Retinal pigment epithelial cell (primary cell): ENCODE data around the gene TBX15.

Experiments used
- DNase-seq: peaks from one replicate; pipeline ENCODE4 v3.0.0-alpha.2; 2010; ENCODE audit warnings: low read depth
- H3K4me3 ChIP-seq: 2 replicates; pipeline ENCODE4 v1.5.1; 2011; ENCODE audit warnings: mild to moderate bottlenecking, low read length, control low read depth, moderate library complexity
- CTCF ChIP-seq: conservative IDR thresholded peaks from 2 replicates; pipeline ENCODE4 v1.5.1; 2011; ENCODE audit warnings: low read depth, low read length, control low read depth, inconsistent platforms

The TBX15 gene

DNA sequence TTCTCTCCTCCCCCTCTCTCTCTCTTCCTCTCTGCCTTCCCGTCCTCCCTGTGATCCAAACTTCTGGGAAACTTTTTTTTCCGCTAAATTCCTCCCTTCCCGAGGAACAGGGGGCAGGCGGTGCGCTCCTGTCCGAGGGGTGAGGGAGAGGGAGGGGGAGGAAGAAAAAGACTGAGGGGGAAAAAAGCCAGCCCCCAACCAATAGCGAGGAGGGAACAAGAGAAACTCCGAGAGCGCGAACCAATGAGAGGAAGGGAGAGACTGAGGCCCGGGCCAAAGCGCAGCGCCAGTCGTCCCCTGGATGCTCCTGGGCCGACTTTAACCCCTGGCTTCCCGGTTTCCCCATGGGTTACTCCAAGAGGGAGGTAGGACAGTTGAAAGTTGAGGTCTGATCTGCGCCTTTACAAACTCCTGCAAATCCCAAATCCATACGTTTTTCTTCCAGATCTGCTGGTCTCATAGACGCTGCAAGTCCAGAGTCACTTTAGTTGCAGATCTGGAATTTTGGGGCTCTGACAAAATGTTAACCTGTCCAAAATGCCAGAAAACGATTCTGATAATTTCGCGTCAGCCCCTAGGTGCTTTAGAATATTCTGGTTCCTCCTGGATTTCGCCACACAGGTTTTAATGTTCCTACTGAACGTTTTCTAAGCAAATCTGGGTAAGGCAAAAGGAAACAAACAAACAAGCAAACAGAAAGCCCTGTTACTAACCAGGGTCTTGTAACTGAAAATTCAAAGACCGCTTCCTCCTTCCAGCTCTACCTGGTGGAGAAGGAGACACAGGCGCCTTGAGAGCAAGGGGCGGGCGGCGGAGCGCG is at the start of gene TBX15:
Gene TBX15 (minus strand): TSS at position 158 of the 820 bp plus-strand sequence. CDS start 548 bp downstream, outside the sequence.
- no peak for DNase-seq
- H3K4me3 ChIP-seq, result no peak within 1 kb of the TSS
- TF ChIP-seq CTCF, result no peak

DNA sequence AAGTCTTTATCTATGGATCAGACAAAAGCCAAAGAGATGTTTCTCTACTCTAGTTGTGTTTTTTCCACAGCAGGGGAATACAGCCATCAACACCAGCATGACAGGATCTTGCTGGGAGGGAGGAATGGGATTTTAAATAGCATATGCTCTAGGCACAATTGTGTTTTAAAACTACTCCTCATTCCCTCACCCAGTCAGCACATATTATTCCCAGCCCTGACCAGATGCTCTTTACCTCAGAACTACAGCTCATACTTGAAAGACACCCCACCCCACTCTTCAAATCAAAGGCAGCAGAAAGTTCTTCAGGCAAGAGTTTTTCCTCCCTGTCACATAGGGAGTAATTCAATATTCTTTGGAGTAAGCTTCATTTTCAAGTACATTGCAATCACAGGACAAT is 46.2 kb upstream of the TBX15 start:
- no peak for DNase-seq
- no peak overlapping the region for H3K4me3 ChIP-seq
- TF ChIP-seq CTCF, result no peak

DNA sequence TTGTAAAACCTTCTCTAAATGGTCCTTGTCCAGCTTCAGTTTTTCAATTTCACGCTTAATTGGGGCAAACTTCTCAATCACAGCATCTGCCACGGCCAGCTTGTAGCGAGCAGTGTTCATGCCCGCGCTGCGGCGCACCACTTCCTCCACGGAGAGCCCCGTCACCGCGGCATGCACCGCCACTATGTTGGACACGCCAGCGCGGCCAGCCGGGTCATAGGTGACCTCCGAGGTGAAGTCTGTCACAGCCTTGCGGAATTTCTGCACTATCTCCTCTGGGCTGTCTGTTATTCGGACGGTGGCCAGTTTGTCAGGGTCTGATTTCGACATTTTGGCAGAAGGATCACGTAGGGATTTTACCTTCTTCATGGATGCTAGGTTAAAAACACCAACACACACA is 44.8 kb upstream of the TBX15 start:
- TF ChIP-seq CTCF, result no peak
- no peak overlapping the region for H3K4me3 ChIP-seq
- DNase-seq, result no peak

DNA sequence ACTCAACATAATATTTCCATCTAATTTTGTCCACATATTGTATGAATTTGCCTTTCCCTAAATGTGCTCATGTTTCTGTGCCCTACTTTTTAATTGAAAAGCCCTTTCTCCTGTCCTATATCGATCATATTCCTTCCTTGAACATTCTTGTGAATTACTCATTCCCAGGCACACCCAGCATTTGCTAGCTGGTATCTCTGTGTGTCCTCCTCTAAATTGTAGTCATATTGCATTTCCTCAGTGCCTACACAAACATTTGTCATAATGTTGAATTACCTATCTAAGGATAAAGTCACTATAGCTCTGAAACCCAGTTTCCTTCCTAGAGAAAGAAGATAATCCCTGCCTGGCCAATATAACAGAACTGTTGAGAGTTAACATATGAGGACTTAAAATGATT is 39.6 kb upstream of the TBX15 start:
- no peak for DNase-seq
- no peak overlapping the region for H3K4me3 ChIP-seq
- no peak for TF ChIP-seq CTCF

DNA sequence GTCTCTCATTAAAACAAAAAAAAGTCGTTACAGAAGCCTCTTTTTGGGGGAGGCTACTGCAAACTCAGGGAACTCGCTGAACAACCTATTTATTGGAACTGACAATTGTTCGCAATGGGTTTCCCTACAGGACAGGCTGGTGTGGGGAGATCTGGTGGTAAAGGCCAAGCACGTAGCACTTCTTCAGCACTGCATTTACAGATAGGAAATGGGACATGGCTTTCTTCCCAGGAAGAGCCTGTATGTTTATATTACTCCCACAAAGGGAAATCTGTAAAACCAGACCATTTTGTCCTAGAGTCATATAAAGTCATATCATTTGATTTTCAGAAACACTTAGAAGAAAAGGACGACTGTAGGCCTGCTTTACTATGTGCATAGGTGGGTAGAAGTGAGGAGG is 38.8 kb upstream of the TBX15 start:
- H3K4me3 ChIP-seq, result no peak overlapping the region
- TF ChIP-seq CTCF, result no peak
- no peak for DNase-seq

GRCh38 chr1:119015547-119015946 is 27.4 kb upstream of the TBX15 start:
- TF ChIP-seq CTCF, result no peak
- H3K4me3 ChIP-seq, result no peak overlapping the region
- DNase-seq, result no peak

- H3K4me3 ChIP-seq, result no peak overlapping the region
- TF ChIP-seq CTCF, result no peak
- no peak for DNase-seq
These were observed 24.2 kb upstream of the TBX15 start for GRCh38 chr1:119012383-119012782.
